Activated CD8-positive, alpha-beta memory T cell treated with anti-CD3 and anti-CD28 coated beads for 36 hours (primary cell): Measurements from ENCODE around the gene ZNF362. TPM values are rescaled to one million over a fixed set of nuclear protein-coding genes. Genes with fewer than 3 reads are reported as not detected.

Experiments used
- CTCF ChIA-PET: fragments of 350-600 bp; sonication (Branson Sonifier 250); formaldehyde crosslinking; loops from one replicate; lab custom pipeline; 2021; ENCODE audit warnings: antibody characterized with exemption; lab: Charles Lee
- POLR2A ChIA-PET: fragments of 350-600 bp; sonication (Branson Sonifier 250); formaldehyde crosslinking; loops from one replicate; lab custom pipeline; 2021; ENCODE audit warnings: antibody characterized with exemption; lab: Charles Lee
- total RNA-seq, 2 experiments: library from RNA; stranded (reverse); gene quantifications; one replicate each; pipeline ENCODE4 v1.2.3, GENCODE V29; 2021

ZNF362 gene
- total RNA-seq, 2 experiments from 2014 or later: 7.8 to 7.9 TPM

- ChIA-PET CTCF (interaction anchor here (1.3 kb wide), 1 partner anchor 30 kb away, joined by 3 read pairs; no protein-coding TSS in a partner anchor), POLR2A (no interaction called here)
Measured at GRCh38 chr1:33265780-33266605, 9.7 kb downstream of the ZNF362 start.

- ChIA-PET POLR2A (no interaction called here), CTCF (interaction anchor here (0.6 kb wide), 1 partner anchor 1627 kb away, joined by 4 read pairs; no protein-coding TSS in a partner anchor)
Measured at GRCh38 chr1:33266766-33267165, 10.5 kb downstream of the ZNF362 start.

- POLR2A ChIA-PET: no interaction called here
- CTCF ChIA-PET: no interaction called here
Measured at GRCh38 chr1:33267468-33268205, 11.3 kb downstream of the ZNF362 start.

- ChIA-PET CTCF (no interaction called here), POLR2A (interaction anchor here (0.6 kb wide), 1 partner anchor 86 kb away, joined by 3 read pairs; no protein-coding TSS in a partner anchor)
Measured at GRCh38 chr1:33268457-33268856, 12.2 kb downstream of the ZNF362 start.

- CTCF ChIA-PET: no interaction called here
- POLR2A ChIA-PET: interaction anchor here (0.6 kb wide), 1 partner anchor 87 kb away, joined by 3 read pairs; no protein-coding TSS in a partner anchor
Measured at GRCh38 chr1:33268927-33269610, 12.8 kb downstream of the ZNF362 start.

GRCh38 chr1:33269621-33270020 lies 13.3 kb downstream of the ZNF362 start:
- ChIA-PET POLR2A (no interaction called here), CTCF (no interaction called here)

GRCh38 chr1:33270379-33270778 lies 14.1 kb downstream of the ZNF362 start:
- CTCF ChIA-PET: no interaction called here
- POLR2A ChIA-PET: no interaction called here

- CTCF ChIA-PET: no interaction called here
- POLR2A ChIA-PET: no interaction called here
Measured at GRCh38 chr1:33270808-33271465, 14.6 kb downstream of the ZNF362 start.

- POLR2A ChIA-PET: no interaction called here
- CTCF ChIA-PET: no interaction called here
Measured at GRCh38 chr1:33271666-33272505, 15.6 kb downstream of the ZNF362 start.

- ChIA-PET CTCF (no interaction called here), POLR2A (no interaction called here)
Measured at GRCh38 chr1:33272509-33272908, 16.2 kb downstream of the ZNF362 start.

GRCh38 chr1:33272930-33273329 lies 16.6 kb downstream of the ZNF362 start:
- ChIA-PET POLR2A (no interaction called here), CTCF (no interaction called here)

GRCh38 chr1:33273406-33273805 lies 17.1 kb downstream of the ZNF362 start:
- ChIA-PET CTCF (no interaction called here), POLR2A (no interaction called here)

GRCh38 chr1:33273961-33274371 lies 17.7 kb downstream of the ZNF362 start:
- ChIA-PET POLR2A (no interaction called here), CTCF (no interaction called here)

- POLR2A ChIA-PET: no interaction called here
Measured at GRCh38 chr1:33274446-33274845, 18.2 kb downstream of the ZNF362 start.

GRCh38 chr1:33275195-33275594 lies 18.9 kb downstream of the ZNF362 start:
- ChIA-PET POLR2A (no interaction called here), CTCF (no interaction called here)

More at GRCh38 chr1:33274446-33274845, 18.2 kb downstream of the ZNF362 start:
- CTCF ChIA-PET: no interaction called here

- ChIA-PET CTCF (no interaction called here), POLR2A (no interaction called here)
Measured at GRCh38 chr1:33275706-33276572, 19.6 kb downstream of the ZNF362 start.

- ChIA-PET POLR2A (interaction anchor here (0.6 kb wide), 1 partner anchor 98 kb away, joined by 3 read pairs; no protein-coding TSS in a partner anchor), CTCF (no interaction called here)
Measured at GRCh38 chr1:33276573-33277298, 20.4 kb downstream of the ZNF362 start.
